Neural cell (in vitro differentiated cells): ENCODE results near the gene PRKX.

ENCODE experiments used
- EZH2 ChIP-seq: fragments of 200-600, 300-800 bp; shearing (Covaris generic), sonication (generic); IDR thresholded peaks from 2 replicates; pipeline ENCODE4 v1.6.1; 2014; ENCODE audit warnings: antibody characterized with exemption, low read length, borderline replicate concordance, mild to moderate bottlenecking; ENCODE audit not compliant: insufficient read depth, poor library complexity, severe bottlenecking
- MXI1 ChIP-seq: fragments of 450-650 bp; conservative IDR thresholded peaks from 2 replicates; pipeline ENCODE4 v1.6.1; 2014; ENCODE audit warnings: antibody characterized with exemption, mild to moderate bottlenecking; ENCODE audit not compliant: poor library complexity, severe bottlenecking
- POLR2AphosphoS5 ChIP-seq: IDR thresholded peaks from 2 replicates; pipeline ENCODE4 v1.6.1; 2012
- RAD21 ChIP-seq: fragments of 450-650 bp; conservative IDR thresholded peaks from 2 replicates; pipeline ENCODE4 v1.6.1; 2014; ENCODE audit warnings: antibody characterized with exemption, mild to moderate bottlenecking, moderate library complexity
- SMC3 ChIP-seq: fragments of 450-650 bp; conservative IDR thresholded peaks from 2 replicates; pipeline ENCODE4 v1.6.1; 2014; ENCODE audit warnings: antibody characterized with exemption, mild to moderate bottlenecking, moderate library complexity; ENCODE audit not compliant: poor library complexity
- TAF1 ChIP-seq: IDR thresholded peaks from 2 replicates; pipeline ENCODE4 v1.6.1; 2012; ENCODE audit warnings: low read depth
- TF ChIP-seq, protein P1 (sequence below): fragments of 450-650 bp; IDR thresholded peaks from 2 replicates; pipeline ENCODE4 v1.5.1; 2014; ENCODE audit warnings: antibody characterized with exemption, mild to moderate bottlenecking, moderate library complexity; ENCODE audit not compliant: poor library complexity, severe bottlenecking

DNA sequence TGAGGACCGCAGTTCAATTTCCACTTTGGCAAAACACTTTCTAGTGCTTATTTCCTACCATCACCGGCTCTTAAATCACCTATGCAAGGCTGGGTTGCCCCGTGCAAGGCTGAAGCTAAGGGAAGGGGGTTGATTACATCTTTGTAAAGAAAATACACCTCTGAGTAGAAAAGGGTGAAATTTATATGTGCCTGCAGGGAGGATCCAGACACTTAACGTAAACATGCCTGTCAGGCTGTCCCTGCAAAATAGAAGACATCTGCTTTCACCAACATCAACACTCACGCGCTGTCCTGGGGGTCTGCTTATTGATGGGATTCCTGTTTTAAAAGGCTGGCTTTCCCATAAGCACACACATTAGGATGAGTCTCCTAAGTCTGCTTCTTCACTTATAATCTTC is 92.0 kb downstream of the PRKX start:
- TF ChIP-seq, protein P1, sequence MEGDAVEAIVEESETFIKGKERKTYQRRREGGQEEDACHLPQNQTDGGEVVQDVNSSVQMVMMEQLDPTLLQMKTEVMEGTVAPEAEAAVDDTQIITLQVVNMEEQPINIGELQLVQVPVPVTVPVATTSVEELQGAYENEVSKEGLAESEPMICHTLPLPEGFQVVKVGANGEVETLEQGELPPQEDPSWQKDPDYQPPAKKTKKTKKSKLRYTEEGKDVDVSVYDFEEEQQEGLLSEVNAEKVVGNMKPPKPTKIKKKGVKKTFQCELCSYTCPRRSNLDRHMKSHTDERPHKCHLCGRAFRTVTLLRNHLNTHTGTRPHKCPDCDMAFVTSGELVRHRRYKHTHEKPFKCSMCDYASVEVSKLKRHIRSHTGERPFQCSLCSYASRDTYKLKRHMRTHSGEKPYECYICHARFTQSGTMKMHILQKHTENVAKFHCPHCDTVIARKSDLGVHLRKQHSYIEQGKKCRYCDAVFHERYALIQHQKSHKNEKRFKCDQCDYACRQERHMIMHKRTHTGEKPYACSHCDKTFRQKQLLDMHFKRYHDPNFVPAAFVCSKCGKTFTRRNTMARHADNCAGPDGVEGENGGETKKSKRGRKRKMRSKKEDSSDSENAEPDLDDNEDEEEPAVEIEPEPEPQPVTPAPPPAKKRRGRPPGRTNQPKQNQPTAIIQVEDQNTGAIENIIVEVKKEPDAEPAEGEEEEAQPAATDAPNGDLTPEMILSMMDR, result no peak
- no peak for TF ChIP-seq TAF1
- no peak for TF ChIP-seq MXI1
- no peak for TF ChIP-seq POLR2AphosphoS5
- no peak for TF ChIP-seq SMC3
- TF ChIP-seq EZH2, result no peak
- no peak for TF ChIP-seq RAD21
